HCEC 1CT (cell line): ENCODE data around the gene TMEM98.
"Not testable (repeated sequence)": the region's sequence is repeated elsewhere in the genome, so short reads cannot be mapped to it uniquely, and the experiment has no call there.

Source experiments
- DNase-seq: peaks from one replicate; pipeline ENCODE4 v3.0.0-alpha.2; 2017

TMEM98 gene

DNA sequence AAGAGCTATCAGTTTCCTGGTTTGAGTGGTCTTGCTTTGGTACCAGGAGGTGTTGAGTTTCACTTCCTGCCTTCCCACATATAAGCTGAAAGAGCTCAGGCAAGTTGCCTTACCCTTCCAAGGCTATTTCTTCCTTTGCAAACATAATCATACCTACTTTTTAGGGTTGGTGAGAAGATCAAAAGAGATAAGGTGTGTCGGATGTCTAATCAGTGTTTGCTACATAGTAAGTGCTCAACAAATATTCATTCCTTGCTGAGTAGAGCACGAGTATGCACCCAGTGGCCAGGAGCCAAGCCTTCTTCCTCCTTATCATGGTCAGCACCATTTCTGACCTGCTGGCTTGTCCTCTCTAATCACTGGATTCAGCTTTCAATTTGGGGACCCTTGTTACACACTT is 12.7 kb upstream of the TMEM98 start:
- no peak for DNase-seq

DNA sequence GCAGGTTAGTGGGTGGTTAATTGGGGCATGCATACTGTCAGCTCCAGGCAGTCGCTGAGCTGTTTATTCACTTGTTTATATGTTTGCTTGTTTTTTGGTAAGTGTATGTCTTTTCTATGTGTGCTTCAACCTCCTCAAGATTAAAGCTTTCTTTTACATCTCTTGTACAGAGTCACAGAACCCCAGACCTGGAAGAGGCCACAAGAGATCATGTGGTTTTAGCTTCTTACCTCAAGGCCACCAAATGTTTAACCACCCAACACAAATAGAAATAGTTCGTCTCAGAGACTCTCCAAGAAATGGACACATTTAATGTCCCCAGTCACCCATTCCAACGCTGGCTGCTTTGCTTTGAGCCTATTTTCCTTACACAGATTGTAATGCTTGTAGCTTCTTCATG is 11.8 kb upstream of the TMEM98 start:
- DNase-seq = no peak

- DNase-seq = no peak
Observed at GRCh38 chr17:32917081-32917480, 10.9 kb upstream of the TMEM98 start.

DNA sequence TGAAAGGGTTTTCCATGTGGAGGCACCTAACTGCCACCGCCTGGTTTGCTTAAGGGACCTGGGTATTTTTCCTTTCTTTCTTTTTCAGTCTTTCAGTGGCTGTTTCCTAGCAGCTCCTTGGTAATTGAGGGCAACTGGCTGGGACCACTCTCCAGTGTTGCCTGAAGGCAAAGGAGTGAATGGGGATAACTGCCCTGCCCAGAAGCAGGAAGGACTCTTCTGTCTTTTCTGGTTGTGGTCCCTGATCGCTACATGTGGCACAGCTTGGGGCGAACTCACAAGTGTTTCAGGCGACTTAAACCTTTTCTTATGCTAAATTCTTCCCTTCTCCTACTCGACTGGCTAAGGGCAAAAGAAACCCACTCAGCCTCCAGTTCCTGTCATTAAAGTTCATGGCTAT is 10.1 kb upstream of the TMEM98 start:
- no peak for DNase-seq

GRCh38 chr17:32919876-32920275 is 8.1 kb upstream of the TMEM98 start:
- not testable (repeated sequence) for DNase-seq

GRCh38 chr17:32920293-32920692 is 7.7 kb upstream of the TMEM98 start:
- no peak for DNase-seq

DNA sequence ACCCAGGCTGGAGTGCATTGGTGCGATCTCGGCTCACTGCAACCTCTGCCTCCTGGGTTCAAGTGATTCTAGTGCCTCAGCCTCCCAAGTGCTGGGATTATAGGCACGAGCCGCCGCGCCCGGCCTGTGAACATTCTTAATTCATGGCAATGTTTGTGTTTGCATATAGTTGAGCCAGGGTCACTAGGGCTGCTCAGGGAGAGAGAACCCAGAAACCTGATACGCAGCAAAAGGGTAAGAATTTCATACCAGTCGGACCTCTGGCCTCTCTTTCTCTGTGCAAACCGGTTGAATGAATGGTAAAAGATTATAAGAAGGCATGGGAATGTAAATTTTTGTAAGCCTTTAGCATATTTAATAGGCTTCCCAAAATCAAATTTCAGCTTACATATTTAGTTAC is 6.9 kb upstream of the TMEM98 start:
- no peak for DNase-seq

DNA sequence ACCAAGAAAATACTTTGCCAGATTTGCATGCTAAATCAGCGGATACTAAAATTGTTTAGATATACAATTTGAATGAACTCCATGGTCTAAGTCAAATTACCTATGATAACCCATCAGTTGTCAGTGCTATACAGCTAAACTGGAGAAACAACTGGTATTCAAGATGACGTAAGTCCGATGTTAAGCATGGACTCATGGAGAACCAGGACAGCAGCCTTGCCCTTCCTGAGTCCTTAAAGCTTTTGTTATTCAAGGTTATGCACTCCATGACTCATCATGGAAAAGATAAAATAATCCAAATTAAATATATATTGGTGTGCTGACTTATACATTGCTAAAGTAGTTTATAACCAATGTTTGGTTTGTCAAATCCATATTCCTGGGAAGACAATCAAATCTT is 4.0 kb upstream of the TMEM98 start:
- DNase-seq = peak; percentile 28

GRCh38 chr17:32926183-32926582 is 1.8 kb upstream of the TMEM98 start:
- DNase-seq = no peak

DNA sequence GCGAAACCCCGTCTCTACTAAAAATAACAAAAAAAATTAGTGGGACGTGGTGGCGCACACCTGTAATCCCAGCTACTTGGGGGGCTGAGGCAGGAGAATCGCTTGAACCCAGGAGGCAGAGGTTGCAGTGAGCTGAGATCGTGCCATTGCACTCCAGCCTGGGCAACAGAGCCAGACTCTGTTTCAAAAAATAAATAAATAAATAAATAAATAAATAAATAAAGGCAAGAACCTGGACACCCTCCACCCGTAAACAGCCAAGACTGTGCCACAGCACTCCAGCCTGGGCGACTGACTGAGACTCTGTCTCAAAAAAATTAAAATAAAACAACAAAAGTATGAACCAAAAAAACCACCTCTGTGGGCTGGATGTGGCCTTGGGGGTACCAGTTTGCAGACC is 1.2 kb upstream of the TMEM98 start:
- DNase-seq = not testable (repeated sequence)

DNA sequence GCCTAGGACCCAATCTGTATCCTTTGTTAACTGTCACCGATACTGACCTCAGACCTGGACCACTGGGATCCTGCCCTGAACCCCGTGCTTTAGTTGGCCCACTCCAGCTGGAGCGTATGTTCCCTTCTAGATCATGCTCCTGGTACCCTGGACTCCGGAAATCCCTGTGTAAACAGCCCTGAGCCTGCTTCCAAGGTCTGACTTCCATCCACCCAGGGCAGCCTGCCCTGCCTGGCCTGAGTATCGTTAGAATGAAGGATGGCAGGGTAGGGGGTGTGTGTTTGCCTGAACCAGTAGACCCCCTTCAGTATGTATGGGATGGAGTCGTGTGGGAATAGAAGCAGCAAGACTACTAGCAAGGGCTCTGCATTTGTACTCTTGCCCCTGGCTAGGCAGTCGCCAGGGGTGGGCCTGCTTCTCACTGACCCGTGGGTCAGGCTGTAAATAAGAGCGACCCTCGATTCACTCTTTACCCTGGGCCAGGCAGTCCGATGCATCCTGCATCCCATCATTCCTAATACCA is 691 bp upstream of the TMEM98 start:
- DNase-seq = peak; percentile 32

GRCh38 chr17:32928586-32929535 is 908 bp downstream of the TMEM98 start:
- DNase-seq = no peak

DNA sequence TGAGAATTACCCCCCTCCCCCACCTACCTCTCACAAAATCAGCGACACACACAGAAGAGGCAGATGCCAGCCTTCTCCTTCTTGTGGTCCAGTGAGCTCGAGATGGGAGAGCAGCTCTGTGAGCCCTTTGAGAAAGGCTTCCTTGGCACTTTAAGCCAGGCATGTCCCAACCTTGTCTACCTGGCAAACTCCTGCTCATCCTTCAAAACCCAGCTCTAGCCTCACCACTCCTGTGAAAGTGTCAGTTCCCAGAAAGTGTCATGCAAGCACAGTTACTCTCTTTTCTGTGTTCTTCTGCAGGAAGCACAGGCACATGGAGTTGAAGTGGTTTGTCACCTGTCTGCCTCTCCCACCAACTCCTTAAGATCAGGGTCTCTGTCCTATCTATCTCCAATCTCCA is 1.6 kb downstream of the TMEM98 start:
- no peak for DNase-seq

DNA sequence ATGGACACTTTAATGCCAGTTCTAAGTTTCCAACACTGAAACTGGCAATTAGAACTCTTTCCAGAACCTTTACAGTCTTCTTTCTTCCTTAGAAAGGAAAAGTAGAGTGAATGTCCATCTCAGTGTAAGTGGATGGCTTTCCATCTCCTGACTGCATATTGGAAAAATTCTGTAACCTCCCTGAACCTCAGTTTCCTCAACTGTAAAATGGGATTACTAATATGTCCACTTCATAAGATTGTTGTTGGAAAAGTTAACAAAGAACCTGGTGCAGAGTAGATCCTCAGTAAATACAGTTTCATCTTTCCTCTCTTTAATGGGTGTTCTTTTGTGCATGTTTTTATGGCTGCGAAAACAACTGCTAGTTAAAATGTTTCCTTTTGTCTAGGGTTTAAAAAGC is 2.6 kb downstream of the TMEM98 start:
- no peak for DNase-seq

DNA sequence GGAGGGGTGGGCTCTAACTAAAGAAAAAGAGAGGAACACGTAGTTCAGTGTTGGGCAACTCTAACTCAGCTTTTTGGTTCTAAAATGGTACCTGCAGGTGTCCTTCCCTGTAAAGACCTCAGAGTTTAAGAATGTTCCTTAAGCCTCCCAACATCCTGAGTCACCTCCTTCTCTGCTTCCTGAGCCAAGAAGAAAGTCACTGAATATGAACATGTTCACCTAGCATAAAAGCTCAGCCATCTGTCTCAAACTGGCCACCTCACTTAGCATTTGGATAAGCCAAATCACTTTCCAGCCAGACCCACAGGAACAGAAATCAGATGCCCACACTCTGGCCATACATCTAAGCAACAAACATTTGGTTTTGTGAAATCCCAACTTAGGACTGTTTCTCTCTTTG is 3.7 kb downstream of the TMEM98 start:
- DNase-seq = no peak

DNA sequence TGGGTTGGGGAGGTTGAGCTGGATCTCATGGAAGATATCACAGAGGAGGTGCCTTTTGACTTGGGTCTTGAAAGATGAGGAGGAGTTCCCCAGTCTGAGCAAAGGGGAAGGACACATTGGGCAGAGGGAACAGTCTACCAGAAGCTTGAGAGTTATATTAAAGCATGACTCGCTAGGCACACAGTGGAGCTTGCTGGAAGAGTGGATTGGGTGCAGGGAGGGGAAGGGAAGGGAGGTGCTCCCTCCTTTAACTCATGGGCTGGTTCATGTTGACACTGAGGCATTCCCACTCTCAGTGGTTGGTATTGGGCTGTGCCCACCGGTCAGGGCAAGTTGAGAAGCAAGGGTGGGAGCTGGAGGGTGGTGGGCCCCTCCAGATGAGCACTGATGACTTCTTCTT is 5.9 kb downstream of the TMEM98 start:
- DNase-seq = no peak

GRCh38 chr17:32935726-32936125 is 7.8 kb downstream of the TMEM98 start:
- no peak for DNase-seq

GRCh38 chr17:32936186-32936893 is 8.4 kb downstream of the TMEM98 start:
- no peak for DNase-seq

- DNase-seq = peak; percentile 41
Observed at GRCh38 chr17:32936894-32937500, 9.0 kb downstream of the TMEM98 start.

DNA sequence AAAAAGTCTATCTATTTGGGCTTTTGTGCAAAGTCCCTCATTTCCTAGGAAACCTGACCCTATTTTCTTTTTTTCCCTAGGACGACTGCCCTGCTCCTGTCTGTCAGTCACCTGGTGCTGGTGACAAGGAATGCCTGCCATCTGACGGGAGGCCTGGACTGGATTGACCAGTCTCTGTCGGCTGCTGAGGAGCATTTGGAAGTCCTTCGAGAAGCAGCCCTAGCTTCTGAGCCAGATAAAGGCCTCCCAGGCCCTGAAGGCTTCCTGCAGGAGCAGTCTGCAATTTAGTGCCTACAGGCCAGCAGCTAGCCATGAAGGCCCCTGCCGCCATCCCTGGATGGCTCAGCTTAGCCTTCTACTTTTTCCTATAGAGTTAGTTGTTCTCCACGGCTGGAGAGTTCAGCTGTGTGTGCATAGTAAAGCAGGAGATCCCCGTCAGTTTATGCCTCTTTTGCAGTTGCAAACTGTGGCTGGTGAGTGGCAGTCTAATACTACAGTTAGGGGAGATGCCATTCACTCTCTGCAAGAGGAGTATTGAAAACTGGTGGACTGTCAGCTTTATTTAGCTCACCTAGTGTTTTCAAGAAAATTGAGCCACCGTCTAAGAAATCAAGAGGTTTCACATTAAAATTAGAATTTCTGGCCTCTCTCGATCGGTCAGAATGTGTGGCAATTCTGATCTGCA is 12.9 kb downstream of the TMEM98 start:
- DNase-seq = no peak

DNA sequence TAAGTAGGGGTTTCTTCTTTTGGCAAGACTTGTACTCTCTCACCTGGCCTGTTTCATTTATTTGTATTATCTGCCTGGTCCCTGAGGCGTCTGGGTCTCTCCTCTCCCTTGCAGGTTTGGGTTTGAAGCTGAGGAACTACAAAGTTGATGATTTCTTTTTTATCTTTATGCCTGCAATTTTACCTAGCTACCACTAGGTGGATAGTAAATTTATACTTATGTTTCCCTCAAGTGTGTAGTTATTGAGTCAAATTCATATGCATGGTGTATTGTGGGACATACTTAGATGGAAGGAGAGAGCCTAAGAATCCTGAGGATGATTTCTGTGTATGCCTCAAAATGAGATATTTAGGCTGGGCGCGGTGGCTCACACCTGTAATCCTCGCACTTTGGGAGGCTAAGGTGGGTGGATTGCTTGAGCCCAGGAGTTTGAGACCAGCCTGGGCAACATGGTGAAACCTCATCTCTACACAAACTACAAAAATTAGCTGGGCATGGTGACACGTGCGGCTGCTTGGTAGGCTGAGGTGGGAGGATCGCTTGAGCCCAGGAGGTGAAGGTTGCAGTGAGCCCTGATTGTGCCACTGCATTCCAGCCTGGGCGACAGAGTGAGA is 13.6 kb downstream of the TMEM98 start:
- no peak for DNase-seq

DNA sequence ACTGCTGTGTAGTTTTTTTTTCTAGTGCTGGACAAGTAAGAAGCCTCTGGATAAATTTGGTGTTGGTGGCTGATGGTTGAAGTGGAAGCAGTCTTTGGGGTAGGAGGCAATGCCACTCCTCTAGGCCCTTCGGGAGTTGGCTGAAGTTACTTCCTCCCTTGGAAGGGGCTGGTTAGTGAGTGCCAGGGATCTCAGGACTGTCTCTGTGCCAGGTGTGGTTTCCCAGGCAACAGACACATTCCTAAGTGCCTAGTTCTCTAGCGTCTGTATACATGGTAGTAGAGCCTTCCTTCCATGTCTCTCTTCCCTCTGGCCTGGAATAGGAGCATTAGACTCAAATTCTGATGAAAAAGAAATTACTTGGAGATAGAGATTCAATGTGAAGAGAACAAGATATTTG is 15.3 kb downstream of the TMEM98 start:
- no peak for DNase-seq
